ENCODE results near the gene VAC14.
"Not testable (repeated sequence)": the region's sequence is repeated elsewhere in the genome, so short reads cannot be mapped to it uniquely, and the experiment has no call there.

Gene VAC14

DNA sequence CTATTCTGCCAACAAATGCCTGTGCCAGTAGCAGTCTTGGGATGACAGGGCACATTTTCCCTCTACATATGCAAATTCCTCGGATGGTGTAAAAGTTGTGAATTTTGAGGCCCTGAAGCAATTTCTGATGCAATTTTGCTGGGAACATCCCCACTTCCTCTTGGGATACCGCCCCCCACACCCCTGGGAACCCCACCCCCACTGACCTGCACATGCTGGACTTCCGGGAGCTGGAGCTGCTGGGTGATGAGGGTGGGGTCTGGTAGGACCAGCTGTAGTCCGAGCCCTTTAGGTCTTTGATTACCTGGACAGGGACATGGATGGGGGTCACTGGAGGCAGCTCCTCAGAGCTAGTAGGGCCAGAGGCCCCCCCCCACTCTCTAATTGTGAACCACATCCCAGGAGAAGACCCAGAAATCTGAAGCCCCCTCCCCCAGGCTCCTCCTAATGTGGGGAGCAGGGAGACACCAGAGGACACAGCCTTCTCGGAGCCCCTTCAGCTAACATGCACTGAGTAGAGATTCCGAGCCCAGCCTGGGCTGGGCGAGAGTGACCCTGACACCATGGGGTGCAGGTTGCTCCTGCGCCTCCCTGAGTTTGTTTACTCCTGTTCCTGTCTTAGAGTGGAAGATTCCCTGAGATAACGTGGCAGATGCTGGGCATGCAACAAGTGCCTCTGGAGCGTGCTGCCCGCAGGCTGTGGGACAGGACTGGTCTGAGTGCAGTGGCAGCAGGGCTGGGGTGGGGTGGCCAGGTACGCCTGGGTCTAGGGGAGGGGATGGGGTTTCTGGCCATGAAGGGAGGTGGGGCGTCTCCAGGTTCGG lies 124.1 kb downstream of the VAC14 start:
- DNase-seq, result no peak
- Mint-ChIP-seq H3K4me1 (peaks cover 5% of the 10 kb centered on the region), H3K4me3 (no peak overlapping the region), H3K27me3 (ENCODE audit: low read depth, poor library complexity) (no peaks in the 10 kb centered on the region), H3K27ac (no peak overlapping the region), H3K36me3 (ENCODE audit: low read depth) (peaks cover 39% of the 10 kb centered on the region), H3K9me3 (no peaks in the 10 kb centered on the region)
- TF ChIP-seq, protein P1, sequence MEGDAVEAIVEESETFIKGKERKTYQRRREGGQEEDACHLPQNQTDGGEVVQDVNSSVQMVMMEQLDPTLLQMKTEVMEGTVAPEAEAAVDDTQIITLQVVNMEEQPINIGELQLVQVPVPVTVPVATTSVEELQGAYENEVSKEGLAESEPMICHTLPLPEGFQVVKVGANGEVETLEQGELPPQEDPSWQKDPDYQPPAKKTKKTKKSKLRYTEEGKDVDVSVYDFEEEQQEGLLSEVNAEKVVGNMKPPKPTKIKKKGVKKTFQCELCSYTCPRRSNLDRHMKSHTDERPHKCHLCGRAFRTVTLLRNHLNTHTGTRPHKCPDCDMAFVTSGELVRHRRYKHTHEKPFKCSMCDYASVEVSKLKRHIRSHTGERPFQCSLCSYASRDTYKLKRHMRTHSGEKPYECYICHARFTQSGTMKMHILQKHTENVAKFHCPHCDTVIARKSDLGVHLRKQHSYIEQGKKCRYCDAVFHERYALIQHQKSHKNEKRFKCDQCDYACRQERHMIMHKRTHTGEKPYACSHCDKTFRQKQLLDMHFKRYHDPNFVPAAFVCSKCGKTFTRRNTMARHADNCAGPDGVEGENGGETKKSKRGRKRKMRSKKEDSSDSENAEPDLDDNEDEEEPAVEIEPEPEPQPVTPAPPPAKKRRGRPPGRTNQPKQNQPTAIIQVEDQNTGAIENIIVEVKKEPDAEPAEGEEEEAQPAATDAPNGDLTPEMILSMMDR (IDR thresholded peaks at IDR 0.05), result no peak

GRCh38 chr16:70675851-70676513 lies 125.0 kb downstream of the VAC14 start:
- TF ChIP-seq, protein P1 (IDR thresholded peaks at IDR 0.05), result no peak
- Mint-ChIP-seq H3K9me3 (no peaks in the 10 kb centered on the region), H3K4me3 (no peak overlapping the region), H3K27me3 (ENCODE audit: low read depth, poor library complexity) (no peaks in the 10 kb centered on the region), H3K27ac (no peak overlapping the region), H3K4me1 (peaks cover 5% of the 10 kb centered on the region), H3K36me3 (ENCODE audit: low read depth) (peaks cover 48% of the 10 kb centered on the region)
- DNase-seq, result no peak

GRCh38 chr16:70674221-70675014 lies 126.5 kb downstream of the VAC14 start:
- TF ChIP-seq, protein P1 (IDR thresholded peaks at IDR 0.05), result no peak
- Mint-ChIP-seq H3K4me3 (no peak overlapping the region), H3K36me3 (ENCODE audit: low read depth) (peaks cover 64% of the 10 kb centered on the region), H3K9me3 (peaks cover 13% of the 10 kb centered on the region), H3K27me3 (ENCODE audit: low read depth, poor library complexity) (no peaks in the 10 kb centered on the region), H3K4me1 (peaks cover 5% of the 10 kb centered on the region), H3K27ac (no peak overlapping the region)
- DNase-seq, result no peak

DNA sequence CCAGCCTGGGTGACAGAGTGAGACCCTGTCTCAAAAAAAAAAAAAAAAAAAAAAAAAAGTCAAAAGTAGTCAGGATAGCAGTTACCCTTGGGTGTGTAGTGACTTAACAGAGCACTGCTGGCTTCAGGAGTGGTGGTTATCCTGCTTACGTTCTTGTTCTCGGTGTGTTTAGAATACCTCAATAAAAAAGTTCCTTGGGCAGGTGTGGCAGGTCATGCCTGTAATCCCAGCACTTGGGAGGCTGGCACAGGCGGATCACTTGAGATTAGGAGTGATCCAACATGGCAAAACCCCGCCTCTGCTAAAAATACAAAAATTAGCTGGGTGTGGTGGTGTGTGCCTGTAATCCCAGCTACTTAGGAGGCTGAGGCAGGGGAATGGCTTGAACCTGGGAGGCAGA lies 130.0 kb downstream of the VAC14 start:
- Mint-ChIP-seq H3K9me3 (peaks cover 39% of the 10 kb centered on the region), H3K36me3 (ENCODE audit: low read depth) (peaks cover 88% of the 10 kb centered on the region)
- not testable (repeated sequence) for H3K27me3 Mint-ChIP-seq (ENCODE audit: low read depth, poor library complexity); H3K4me3 Mint-ChIP-seq; DNase-seq; H3K4me1 Mint-ChIP-seq; H3K27ac Mint-ChIP-seq

DNA sequence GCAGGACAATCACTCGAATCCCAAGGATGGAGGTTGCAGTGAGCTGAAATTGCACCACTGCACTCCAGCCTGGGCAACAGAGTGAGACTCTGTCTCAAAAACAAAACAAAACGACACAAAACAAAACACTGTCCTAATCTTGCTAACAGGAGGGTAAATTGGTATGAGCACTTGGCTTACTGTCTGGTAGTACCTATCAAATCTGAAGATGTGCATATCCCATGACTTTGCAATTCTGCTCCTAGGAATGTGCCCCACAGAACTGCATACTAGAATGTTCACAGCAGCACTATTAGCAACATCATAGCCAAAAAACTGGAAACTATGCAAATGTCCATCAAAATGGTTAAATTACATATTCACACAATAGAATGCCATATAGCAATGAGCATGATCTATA lies 130.8 kb downstream of the VAC14 start:
- TF ChIP-seq, protein P1 (IDR thresholded peaks at IDR 0.05), result no peak
- no peak overlapping the region for H3K27ac Mint-ChIP-seq
- H3K4me3 Mint-ChIP-seq, result no peak overlapping the region
- peaks cover 88% of the 10 kb centered on the region for H3K36me3 Mint-ChIP-seq (ENCODE audit: low read depth)
- H3K4me1 Mint-ChIP-seq, result no peaks in the 10 kb centered on the region
- no peaks in the 10 kb centered on the region for H3K27me3 Mint-ChIP-seq (ENCODE audit: low read depth, poor library complexity)
- DNase-seq, result no peak
- peaks cover 39% of the 10 kb centered on the region for H3K9me3 Mint-ChIP-seq

Measured in nephron progenitor cell (in vitro differentiated cells).